Activated CD8-positive, alpha-beta memory T cell treated with anti-CD3 and anti-CD28 coated beads, Interleukin-2, amount 50 U/mL, for 24 hours (primary cell): Measurements from ENCODE around the gene ALLC.

ENCODE experiments used
- DNase-seq: peaks from one replicate; pipeline ENCODE4 v3.0.0-alpha.2; 2020; ENCODE audit errors: extremely low read depth

Gene ALLC

GRCh38 chr2:3725002-3725401 is 67.0 kb downstream of the ALLC start:
- no peak for DNase-seq

GRCh38 chr2:3725458-3726250 is 67.7 kb downstream of the ALLC start:
- no peak for DNase-seq

GRCh38 chr2:3726511-3726910 is 68.5 kb downstream of the ALLC start:
- DNase-seq: no peak

GRCh38 chr2:3727397-3728045 is 69.5 kb downstream of the ALLC start:
- no peak for DNase-seq

- DNase-seq: no peak
Observed at GRCh38 chr2:3728104-3729054, 70.4 kb downstream of the ALLC start.

- no peak for DNase-seq
Observed at GRCh38 chr2:3729055-3729448, 71.1 kb downstream of the ALLC start.

- no peak for DNase-seq
Observed at GRCh38 chr2:3729786-3730185, 71.8 kb downstream of the ALLC start.

GRCh38 chr2:3730646-3731045 is 72.6 kb downstream of the ALLC start:
- no peak for DNase-seq

- no peak for DNase-seq
Observed at GRCh38 chr2:3731829-3732228, 73.8 kb downstream of the ALLC start.

GRCh38 chr2:3736112-3736511 is 78.1 kb downstream of the ALLC start:
- DNase-seq: no peak

GRCh38 chr2:3737128-3737527 is 79.1 kb downstream of the ALLC start:
- no peak for DNase-seq

GRCh38 chr2:3738454-3738853 is 80.5 kb downstream of the ALLC start:
- no peak for DNase-seq

GRCh38 chr2:3739313-3739712 is 81.3 kb downstream of the ALLC start:
- no peak for DNase-seq

- no peak for DNase-seq
Observed at GRCh38 chr2:3741396-3741795, 83.4 kb downstream of the ALLC start.

GRCh38 chr2:3741867-3742602 is 84.0 kb downstream of the ALLC start:
- no peak for DNase-seq

GRCh38 chr2:3742743-3743508 is 84.9 kb downstream of the ALLC start:
- no peak for DNase-seq

GRCh38 chr2:3743951-3744555 is 86.1 kb downstream of the ALLC start:
- no peak for DNase-seq

- no peak for DNase-seq
Observed at GRCh38 chr2:3745920-3746319, 87.9 kb downstream of the ALLC start.

GRCh38 chr2:3747032-3747654 is 89.1 kb downstream of the ALLC start:
- no peak for DNase-seq

- DNase-seq: no peak
Observed at GRCh38 chr2:3747826-3748225, 89.8 kb downstream of the ALLC start.
